T-helper 22 cell (primary cell): ENCODE data around the gene SNHG17.

ENCODE experiments used
- DNase-seq: peaks from one replicate; pipeline ENCODE4 v3.0.0-alpha.2; 2020; ENCODE audit warnings: low read depth

SNHG17 gene

DNA sequence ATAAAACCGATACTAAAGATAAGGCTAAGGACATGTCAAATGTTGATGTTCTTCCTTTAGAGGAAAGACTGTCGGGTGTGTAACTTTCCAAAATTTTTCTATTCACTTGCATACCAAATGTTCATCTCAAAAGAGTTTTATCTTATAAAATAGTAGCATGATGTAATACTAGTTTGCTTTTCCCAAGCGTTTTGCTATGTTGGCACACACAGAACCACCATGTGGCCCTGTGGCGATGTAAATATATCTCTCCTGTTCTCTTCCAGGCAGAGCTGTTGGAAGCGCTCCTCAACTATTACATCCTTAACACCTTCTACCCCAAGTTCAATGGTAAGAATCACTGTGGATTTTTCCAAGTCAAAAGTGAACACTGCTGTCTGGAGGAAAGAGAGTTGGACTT is 62.3 kb downstream of the SNHG17 start:
- DNase-seq: no peak
